WTC11 (cell line): Measurements from ENCODE around the gene SARDH. TPM values are rescaled to one million over a fixed set of nuclear protein-coding genes. Genes with fewer than 3 reads are reported as not detected.

Source experiments
- ATAC-seq: fragments of 200-7000 bp; cut with Tn5 transposase; 2 replicates; pipeline ENCODE4 v1.10.0; 2021; ENCODE audit warnings: mild to moderate bottlenecking, moderate library complexity
- CTCF ChIA-PET: fragments of 300-600 bp; sonication (Branson Sonifier 250); formaldehyde crosslinking; loops from one replicate; lab custom pipeline; 2021; ENCODE audit warnings: antibody characterized with exemption; lab: Charles Lee
- POLR2A ChIA-PET: fragments of 350-600 bp; sonication (Branson Sonifier 250); formaldehyde crosslinking; loops from one replicate; lab custom pipeline; 2021; ENCODE audit warnings: antibody characterized with exemption; lab: Charles Lee
- DNase-seq: peaks from one replicate; pipeline ENCODE4 v3.0.0; 2021; ENCODE audit warnings: low spot score
- H3K27ac Mint-ChIP-seq: 2 replicates; pipeline ENCODE4 v1.8.0; 2021; ENCODE audit warnings: mixed read lengths
- H3K27me3 Mint-ChIP-seq: 2 replicates; pipeline ENCODE4 v1.8.0; 2021; ENCODE audit warnings: low read depth, mild to moderate bottlenecking, moderate library complexity, mixed read lengths
- H3K36me3 Mint-ChIP-seq: 2 replicates; pipeline ENCODE4 v1.8.0; 2021; ENCODE audit warnings: mixed read lengths
- H3K4me1 Mint-ChIP-seq: 2 replicates; pipeline ENCODE4 v1.8.0; 2022; ENCODE audit warnings: mixed read lengths
- H3K4me3 Mint-ChIP-seq: 2 replicates; pipeline ENCODE4 v1.8.0; 2021; ENCODE audit warnings: mild to moderate bottlenecking, moderate library complexity, mixed read lengths
- H3K9me3 Mint-ChIP-seq: 2 replicates; pipeline ENCODE4 v1.8.0; 2021; ENCODE audit warnings: mixed read lengths
- CBFB ChIP-seq: sonication (generic); formaldehyde crosslinking; IDR thresholded peaks from 2 replicates; pipeline ENCODE4 v1.8.1; 2022; ENCODE audit warnings: mild to moderate bottlenecking, low read depth, missing genetic modification reagents
- CREM ChIP-seq: sonication (generic); formaldehyde crosslinking; IDR thresholded peaks from 2 replicates; pipeline ENCODE4 v1.8.1; 2022; ENCODE audit warnings: mild to moderate bottlenecking, missing genetic modification reagents, moderate library complexity
- FOXJ3 ChIP-seq: sonication (generic); formaldehyde crosslinking; IDR thresholded peaks from 2 replicates; pipeline ENCODE4 v1.9.0; 2021; ENCODE audit warnings: missing genetic modification reagents, mild to moderate bottlenecking, borderline replicate concordance
- GRHL2 ChIP-seq: fragments of 250-450 bp; sonication (Bioruptor Pico); IDR thresholded peaks from 2 replicates; pipeline ENCODE4 v1.8.0; 2022; ENCODE audit warnings: mild to moderate bottlenecking, moderate library complexity; ENCODE audit not compliant: insufficient replicate concordance, severe bottlenecking
- GTF2I ChIP-seq: fragments of 250-450 bp; sonication (Bioruptor Pico); conservative IDR thresholded peaks from 2 replicates; pipeline ENCODE4 v1.4.0; 2021; ENCODE audit warnings: mild to moderate bottlenecking
- HMGA2 ChIP-seq: fragments of 250-450 bp; sonication (Bioruptor Pico); IDR thresholded peaks from 2 replicates; pipeline ENCODE4 v1.4.0; 2021; ENCODE audit warnings: mild to moderate bottlenecking, moderate library complexity
- NFYB ChIP-seq: sonication (generic); formaldehyde crosslinking; conservative IDR thresholded peaks from 2 replicates; pipeline ENCODE4 v1.8.0; 2022; ENCODE audit warnings: low read depth, missing genetic modification reagents
- NR2C2 ChIP-seq: sonication (generic); formaldehyde crosslinking; IDR thresholded peaks from 2 replicates; pipeline ENCODE4 v1.8.0; 2022; ENCODE audit warnings: mild to moderate bottlenecking, missing genetic modification reagents
- PREB ChIP-seq: sonication (generic); formaldehyde crosslinking; IDR thresholded peaks from 2 replicates; pipeline ENCODE4 v1.8.1; 2022; ENCODE audit warnings: mild to moderate bottlenecking, missing genetic modification reagents, moderate library complexity, borderline replicate concordance
- SMAD3 ChIP-seq: sonication (generic); formaldehyde crosslinking; IDR thresholded peaks from 2 replicates; pipeline ENCODE4 v1.8.0; 2022; ENCODE audit warnings: missing genetic modification reagents, mild to moderate bottlenecking, borderline replicate concordance
- SP1 ChIP-seq: sonication (generic); formaldehyde crosslinking; conservative IDR thresholded peaks from 2 replicates; pipeline ENCODE4 v1.8.1; 2022; ENCODE audit warnings: missing genetic modification reagents
- TEAD1 ChIP-seq: sonication (generic); formaldehyde crosslinking; IDR thresholded peaks from 2 replicates; pipeline ENCODE4 v1.8.0; 2022; ENCODE audit warnings: mild to moderate bottlenecking, missing genetic modification reagents
- ZBTB21 ChIP-seq: sonication (generic); formaldehyde crosslinking; IDR thresholded peaks from 2 replicates; pipeline ENCODE4 v1.8.1; 2023; ENCODE audit warnings: mild to moderate bottlenecking, missing genetic modification reagents, borderline replicate concordance
- ZNF138 ChIP-seq: sonication (generic); formaldehyde crosslinking; conservative IDR thresholded peaks from 2 replicates; pipeline ENCODE4 v1.8.1; 2022; ENCODE audit warnings: mild to moderate bottlenecking, moderate library complexity, missing genetic modification reagents
- ZNF219 ChIP-seq: sonication (generic); formaldehyde crosslinking; IDR thresholded peaks from 2 replicates; pipeline ENCODE4 v1.8.0; 2023; ENCODE audit warnings: missing genetic modification reagents, mild to moderate bottlenecking, borderline replicate concordance
- total RNA-seq: library from RNA; stranded (reverse); gene quantifications from 3 replicates; pipeline ENCODE4 v1.2.3, GENCODE V29; 2021
- TF ChIP-seq, protein P1 (sequence below): sonication (generic); formaldehyde crosslinking; IDR thresholded peaks from 2 replicates; pipeline ENCODE4 v1.8.1; 2023; ENCODE audit warnings: mild to moderate bottlenecking, missing genetic modification reagents, moderate library complexity
- TF ChIP-seq, protein P2 (sequence below): fragments of 250-450 bp; sonication (Bioruptor Pico); conservative IDR thresholded peaks from 2 replicates; pipeline ENCODE4 v1.9.0; 2021; ENCODE audit warnings: mild to moderate bottlenecking
- TF ChIP-seq, protein P3 (sequence below): fragments of 200-600 bp; IDR thresholded peaks from 2 replicates; pipeline ENCODE4 v1.8.0; 2022; ENCODE audit warnings: antibody characterized with exemption
- TF ChIP-seq, protein P4 (sequence below): sonication (generic); formaldehyde crosslinking; IDR thresholded peaks from 2 replicates; pipeline ENCODE4 v1.8.1; 2022; ENCODE audit warnings: mild to moderate bottlenecking, moderate library complexity, missing genetic modification reagents
- TF ChIP-seq, protein P5 (sequence below): sonication (generic); formaldehyde crosslinking; IDR thresholded peaks from 2 replicates; pipeline ENCODE4 v1.8.0; 2022; ENCODE audit warnings: mild to moderate bottlenecking, missing genetic modification reagents
- TF ChIP-seq, protein P6 (sequence below): fragments of 250-450 bp; sonication (Bioruptor Pico); IDR thresholded peaks from 2 replicates; pipeline ENCODE4 v2.1.2; 2022; ENCODE audit warnings: mild to moderate bottlenecking, moderate library complexity

The SARDH gene
- total RNA-seq, 1 experiment from 2014 or later: 8.5 TPM

GRCh38 chr9:133780962-133781827, 43.0 kb upstream of the SARDH start:
- DNase-seq: no peak
- POLR2A ChIA-PET: interaction anchor here (0.6 kb wide), 2 partner anchors 124 to 1114 kb away, joined by 3 read pairs; no protein-coding TSS in a partner anchor
- Mint-ChIP-seq H3K4me1 (no peaks in the 10 kb centered on the region), H3K36me3 (peaks cover 6% of the 10 kb centered on the region; the same call in 1 of the 2 replicates)
- TF ChIP-seq, protein P1, sequence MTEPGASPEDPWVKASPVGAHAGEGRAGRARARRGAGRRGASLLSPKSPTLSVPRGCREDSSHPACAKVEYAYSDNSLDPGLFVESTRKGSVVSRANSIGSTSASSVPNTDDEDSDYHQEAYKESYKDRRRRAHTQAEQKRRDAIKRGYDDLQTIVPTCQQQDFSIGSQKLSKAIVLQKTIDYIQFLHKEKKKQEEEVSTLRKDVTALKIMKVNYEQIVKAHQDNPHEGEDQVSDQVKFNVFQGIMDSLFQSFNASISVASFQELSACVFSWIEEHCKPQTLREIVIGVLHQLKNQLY: no peak
- no peak for TF ChIP-seq SMAD3
- no peak for TF ChIP-seq GRHL2 (CRISPR knock-in tag)
- TF ChIP-seq NR2C2 (CRISPR knock-in tag): no peak
- TF ChIP-seq TEAD1 (CRISPR knock-in tag): no peak
- TF ChIP-seq, protein P2, sequence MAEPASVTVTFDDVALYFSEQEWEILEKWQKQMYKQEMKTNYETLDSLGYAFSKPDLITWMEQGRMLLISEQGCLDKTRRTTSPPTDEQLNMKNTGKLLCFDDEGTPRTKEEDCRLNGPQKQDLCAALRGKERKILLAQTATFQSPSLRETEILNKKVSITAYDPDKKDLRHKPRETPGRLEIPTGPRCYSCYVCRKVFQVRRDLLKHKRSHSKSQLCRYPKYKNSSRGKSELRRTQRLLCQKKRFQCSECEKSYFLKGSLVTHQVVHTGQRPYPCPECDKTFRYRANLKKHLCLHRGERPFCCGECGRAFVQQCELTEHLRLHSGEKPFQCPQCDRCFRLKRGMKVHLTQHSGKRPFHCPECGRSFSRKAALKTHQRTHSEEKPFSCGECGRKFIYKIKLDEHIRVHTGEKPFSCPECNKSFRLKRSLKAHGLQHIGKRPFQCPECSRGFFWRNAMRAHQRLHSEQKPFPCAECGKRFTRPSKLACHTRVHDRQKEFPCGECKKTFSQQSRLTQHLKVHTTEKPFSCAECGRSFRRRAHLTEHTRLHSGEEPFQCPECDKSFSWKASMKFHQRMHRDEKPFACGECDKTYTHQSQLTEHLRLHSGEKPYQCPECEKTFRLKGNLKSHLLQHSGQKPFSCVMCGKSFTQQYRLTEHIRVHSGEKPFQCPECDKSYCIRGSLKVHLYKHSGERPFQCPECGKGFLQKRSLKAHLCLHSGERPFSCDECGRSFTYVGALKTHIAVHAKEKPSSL: no peak
- no peak for TF ChIP-seq PREB (CRISPR knock-in tag)
- TF ChIP-seq FOXJ3: no peak
- TF ChIP-seq, protein P3, sequence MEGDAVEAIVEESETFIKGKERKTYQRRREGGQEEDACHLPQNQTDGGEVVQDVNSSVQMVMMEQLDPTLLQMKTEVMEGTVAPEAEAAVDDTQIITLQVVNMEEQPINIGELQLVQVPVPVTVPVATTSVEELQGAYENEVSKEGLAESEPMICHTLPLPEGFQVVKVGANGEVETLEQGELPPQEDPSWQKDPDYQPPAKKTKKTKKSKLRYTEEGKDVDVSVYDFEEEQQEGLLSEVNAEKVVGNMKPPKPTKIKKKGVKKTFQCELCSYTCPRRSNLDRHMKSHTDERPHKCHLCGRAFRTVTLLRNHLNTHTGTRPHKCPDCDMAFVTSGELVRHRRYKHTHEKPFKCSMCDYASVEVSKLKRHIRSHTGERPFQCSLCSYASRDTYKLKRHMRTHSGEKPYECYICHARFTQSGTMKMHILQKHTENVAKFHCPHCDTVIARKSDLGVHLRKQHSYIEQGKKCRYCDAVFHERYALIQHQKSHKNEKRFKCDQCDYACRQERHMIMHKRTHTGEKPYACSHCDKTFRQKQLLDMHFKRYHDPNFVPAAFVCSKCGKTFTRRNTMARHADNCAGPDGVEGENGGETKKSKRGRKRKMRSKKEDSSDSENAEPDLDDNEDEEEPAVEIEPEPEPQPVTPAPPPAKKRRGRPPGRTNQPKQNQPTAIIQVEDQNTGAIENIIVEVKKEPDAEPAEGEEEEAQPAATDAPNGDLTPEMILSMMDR: no peak
- TF ChIP-seq, protein P4, sequence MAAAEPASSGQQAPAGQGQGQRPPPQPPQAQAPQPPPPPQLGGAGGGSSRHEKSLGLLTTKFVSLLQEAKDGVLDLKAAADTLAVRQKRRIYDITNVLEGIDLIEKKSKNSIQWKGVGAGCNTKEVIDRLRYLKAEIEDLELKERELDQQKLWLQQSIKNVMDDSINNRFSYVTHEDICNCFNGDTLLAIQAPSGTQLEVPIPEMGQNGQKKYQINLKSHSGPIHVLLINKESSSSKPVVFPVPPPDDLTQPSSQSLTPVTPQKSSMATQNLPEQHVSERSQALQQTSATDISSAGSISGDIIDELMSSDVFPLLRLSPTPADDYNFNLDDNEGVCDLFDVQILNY: no peak
- no peak for TF ChIP-seq CBFB (CRISPR knock-in tag)
- no peak for TF ChIP-seq SP1 (CRISPR knock-in tag)
- no peak for TF ChIP-seq GTF2I (CRISPR knock-in tag)
- no peak for TF ChIP-seq ZNF219 (CRISPR knock-in tag)
- TF ChIP-seq, all 79 proteins: peak for 0
- CTCF ChIA-PET: interaction anchor here (0.9 to 3.7 kb wide), 29 partner anchors 10 to 318 kb away, joined by 3 to 80 read pairs (median 5); partner anchors contain the start of genes BRD3OS and SARDH
- no peak for ATAC-seq
- H3K27ac Mint-ChIP-seq: no peak overlapping the region
- H3K9me3 Mint-ChIP-seq: no peaks in the 10 kb centered on the region
- H3K4me3 Mint-ChIP-seq: no peak overlapping the region
- H3K27me3 Mint-ChIP-seq: no peaks in the 10 kb centered on the region

GRCh38 chr9:133780404-133780945, 42.3 kb upstream of the SARDH start:
- Mint-ChIP-seq H3K4me1 (no peaks in the 10 kb centered on the region), H3K4me3 (no peak overlapping the region), H3K27ac (no peak overlapping the region), H3K9me3 (no peaks in the 10 kb centered on the region), H3K36me3 (peaks cover 2% of the 10 kb centered on the region), H3K27me3 (no peaks in the 10 kb centered on the region)
- ChIA-PET POLR2A (interaction anchor here (0.6 kb wide), 2 partner anchors 125 to 1114 kb away, joined by 3 read pairs; no protein-coding TSS in a partner anchor), CTCF (interaction anchor here (0.9 to 3.7 kb wide), 9 partner anchors 9 to 214 kb away, joined by 3 to 80 read pairs (median 14); partner anchors contain the start of gene SARDH)
- ATAC-seq (no peak), DNase-seq (no peak)
- TF ChIP-seq CREM (CRISPR knock-in tag) (no peak), HMGA2 (CRISPR knock-in tag) (no peak), NFYB (no peak), ZBTB21 (CRISPR knock-in tag) (no peak), ZNF138 (CRISPR knock-in tag) (no peak)
- TF ChIP-seq, protein P5, sequence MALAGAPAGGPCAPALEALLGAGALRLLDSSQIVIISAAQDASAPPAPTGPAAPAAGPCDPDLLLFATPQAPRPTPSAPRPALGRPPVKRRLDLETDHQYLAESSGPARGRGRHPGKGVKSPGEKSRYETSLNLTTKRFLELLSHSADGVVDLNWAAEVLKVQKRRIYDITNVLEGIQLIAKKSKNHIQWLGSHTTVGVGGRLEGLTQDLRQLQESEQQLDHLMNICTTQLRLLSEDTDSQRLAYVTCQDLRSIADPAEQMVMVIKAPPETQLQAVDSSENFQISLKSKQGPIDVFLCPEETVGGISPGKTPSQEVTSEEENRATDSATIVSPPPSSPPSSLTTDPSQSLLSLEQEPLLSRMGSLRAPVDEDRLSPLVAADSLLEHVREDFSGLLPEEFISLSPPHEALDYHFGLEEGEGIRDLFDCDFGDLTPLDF (CRISPR knock-in tag): no peak
- TF ChIP-seq, protein P6, sequence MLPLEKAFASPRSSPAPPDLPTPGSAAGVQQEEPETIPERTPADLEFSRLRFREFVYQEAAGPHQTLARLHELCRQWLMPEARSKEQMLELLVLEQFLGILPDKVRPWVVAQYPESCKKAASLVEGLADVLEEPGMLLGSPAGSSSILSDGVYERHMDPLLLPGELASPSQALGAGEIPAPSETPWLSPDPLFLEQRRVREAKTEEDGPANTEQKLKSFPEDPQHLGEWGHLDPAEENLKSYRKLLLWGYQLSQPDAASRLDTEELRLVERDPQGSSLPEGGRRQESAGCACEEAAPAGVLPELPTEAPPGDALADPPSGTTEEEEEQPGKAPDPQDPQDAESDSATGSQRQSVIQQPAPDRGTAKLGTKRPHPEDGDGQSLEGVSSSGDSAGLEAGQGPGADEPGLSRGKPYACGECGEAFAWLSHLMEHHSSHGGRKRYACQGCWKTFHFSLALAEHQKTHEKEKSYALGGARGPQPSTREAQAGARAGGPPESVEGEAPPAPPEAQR: no peak
